ENCODE results near the gene GHR. TPM values are rescaled to one million over a fixed set of nuclear protein-coding genes. Genes with fewer than 3 reads are reported as not detected.

GHR gene
- total RNA-seq, 4 donors from 2014 or later = 6.5 to 27.2 (median 9.6) TPM

GRCh38 chr5:42467981-42468524 is 44.8 kb downstream of the GHR start:
- Histone ChIP-seq H3K4me1 (peaks cover 0 to 4% (median 0%) of the 10 kb centered on the region in 3 donors), H3K27me3 (no peaks in the 10 kb centered on the region), H3K36me3 (no peaks in the 10 kb centered on the region), H3K4me3 (no peak overlapping the region), H3K9me3 (no peaks in the 10 kb centered on the region), H3K27ac (no peak overlapping the region)
- TF ChIP-seq EP300 (IDR thresholded peaks at IDR 0.05) = no peak
- no peak for TF ChIP-seq POLR2A (IDR thresholded peaks at IDR 0.05)
- TF ChIP-seq CTCF (IDR thresholded peaks at IDR 0.05) = no peak
- no peak for TF ChIP-seq POLR2AphosphoS5 (IDR thresholded peaks at IDR 0.05)
- 89 to 93% methylated on average over 5 to 7 of the region's 8 CpGs for WGBS, 2 donors (ENCODE audit: low coverage in 1 of 2)
- no peak for ATAC-seq

GRCh38 chr5:42483472-42484154 is 60.4 kb downstream of the GHR start:
- WGBS, 2 donors (ENCODE audit: low coverage in 1 of 2) = 78 to 79% methylated on average over 5 of the region's 5 CpGs
- TF ChIP-seq POLR2AphosphoS5 (IDR thresholded peaks at IDR 0.05) (no peak), CTCF (IDR thresholded peaks at IDR 0.05) (no peak), EP300 (IDR thresholded peaks at IDR 0.05) (no peak), POLR2A (IDR thresholded peaks at IDR 0.05) (no peak)
- Histone ChIP-seq H3K4me1 (peaks cover 0 to 28% (median 3%) of the 10 kb centered on the region in 3 donors), H3K4me3 (no peak overlapping the region), H3K27me3 (no peaks in the 10 kb centered on the region), H3K36me3 (peaks cover 0 to 7% of the 10 kb centered on the region in 2 donors), H3K27ac (no peak overlapping the region), H3K9me3 (peaks cover 0 to 13% (median 0%) of the 10 kb centered on the region in 3 donors)
- ATAC-seq = no peak

- Histone ChIP-seq H3K4me3 (no peak overlapping the region), H3K36me3 (peaks cover 0 to 4% of the 10 kb centered on the region in 2 donors), H3K4me1 (peaks cover 13 to 54% (median 14%) of the 10 kb centered on the region in 3 donors), H3K27ac (no peak overlapping the region), H3K9me3 (peaks cover 0 to 9% (median 0%) of the 10 kb centered on the region in 3 donors), H3K27me3 (no peaks in the 10 kb centered on the region)
- WGBS, 2 donors (ENCODE audit: low coverage in 1 of 2) = 30 to 35% methylated on average over 3 of the region's 3 CpGs
- TF ChIP-seq EP300 (IDR thresholded peaks at IDR 0.05) = no peak
- no peak for ATAC-seq
Measured at GRCh38 chr5:42487077-42487476, 63.8 kb downstream of the GHR start.

GRCh38 chr5:42487821-42488220 is 64.6 kb downstream of the GHR start:
- no peak for ATAC-seq
- Histone ChIP-seq H3K36me3 (no peaks in the 10 kb centered on the region), H3K4me1 (peaks cover 14 to 62% (median 17%) of the 10 kb centered on the region in 3 donors), H3K27ac (no peak overlapping the region), H3K4me3 (no peak overlapping the region), H3K9me3 (peaks cover 0 to 2% (median 0%) of the 10 kb centered on the region in 3 donors), H3K27me3 (no peaks in the 10 kb centered on the region)
- TF ChIP-seq CTCF (IDR thresholded peaks at IDR 0.05) (no peak), EP300 (IDR thresholded peaks at IDR 0.05) (no peak), POLR2AphosphoS5 (IDR thresholded peaks at IDR 0.05) (no peak), POLR2A (IDR thresholded peaks at IDR 0.05) (no peak)

GRCh38 chr5:42490831-42491230 is 67.6 kb downstream of the GHR start:
- no peak for TF ChIP-seq POLR2A (IDR thresholded peaks at IDR 0.05)
- no peak for TF ChIP-seq EP300 (IDR thresholded peaks at IDR 0.05)
- no peak for TF ChIP-seq CTCF (IDR thresholded peaks at IDR 0.05)
- no peak for TF ChIP-seq POLR2AphosphoS5 (IDR thresholded peaks at IDR 0.05)
- no peak for ATAC-seq
- 6 to 14% methylated on average over 2 of the region's 2 CpGs for WGBS, 2 donors (ENCODE audit: low coverage in 1 of 2)
- Histone ChIP-seq H3K4me3 (no peak overlapping the region), H3K4me1 (peaks cover 10 to 60% (median 17%) of the 10 kb centered on the region in 3 donors), H3K27ac (peak overlapping the region in 2 of 4 donors; percentile 32 to 40), H3K27me3 (no peaks in the 10 kb centered on the region), H3K9me3 (no peaks in the 10 kb centered on the region), H3K36me3 (no peaks in the 10 kb centered on the region)
